ENCODE measurements around the gene TOPORS. TPM values are rescaled to one million over a fixed set of nuclear protein-coding genes. Genes with fewer than 3 reads are reported as not detected.
"Not testable (repeated sequence)": the region's sequence is repeated elsewhere in the genome, so short reads cannot be mapped to it uniquely, and the experiment has no call there.

Gene TOPORS
- total RNA-seq (2014; rRNA removed; shearing (Covaris generic)): 14.2 and 14.7 TPM in 2 replicates

GRCh38 chr9:32552172-32552872 is at the start of gene TOPORS, which contains the start of gene SMIM27:
Gene TOPORS (minus strand): TSS chr9:32552586. CDS start chr9:32552436, 150 bp downstream.
Gene SMIM27 (plus strand): TSS chr9:32552327. CDS start chr9:32552435, 108 bp downstream.
- Histone ChIP-seq H3K4me3 (peak within 1 kb of the TSS; percentile 73), H3K9me3 (replicated peaks) (no peaks in the 10 kb centered on the region), H3K4me1 (replicated peaks) (no peaks in the 10 kb centered on the region; the same call in 1 of the 2 replicates), H3K27me3 (replicated peaks) (no peaks in the 10 kb centered on the region), H3K36me3 (peaks cover 7% of the 10 kb centered on the region; the same call in 1 of the 2 replicates), H3K27ac (peak within 1 kb of the TSS; percentile 93)
- peak; percentile 76 to 87 for DNase-seq (ENCODE audit: low read depth in 1 of 2, low spot score in 2 of 2)

GRCh38 chr9:32599021-32599420 is 46.6 kb upstream of the TOPORS start:
- not testable (repeated sequence) for H3K4me1 ChIP-seq (replicated peaks); H3K36me3 ChIP-seq; H3K27ac ChIP-seq; H3K27me3 ChIP-seq (replicated peaks); H3K9me3 ChIP-seq (replicated peaks); DNase-seq (ENCODE audit: low read depth in 1 of 2, low spot score in 2 of 2); H3K4me3 ChIP-seq

- H3K36me3 ChIP-seq: no peaks in the 10 kb centered on the region
- DNase-seq (ENCODE audit: low read depth in 1 of 2, low spot score in 2 of 2): no peak
- no peaks in the 10 kb centered on the region for H3K4me1 ChIP-seq (replicated peaks)
- no peak overlapping the region for H3K4me3 ChIP-seq
- no peaks in the 10 kb centered on the region for H3K9me3 ChIP-seq (replicated peaks)
- no peaks in the 10 kb centered on the region for H3K27me3 ChIP-seq (replicated peaks)
- no peak overlapping the region for H3K27ac ChIP-seq
These were observed 44.5 kb upstream of the TOPORS start for GRCh38 chr9:32596936-32597335.

- no peaks in the 10 kb centered on the region for H3K9me3 ChIP-seq (replicated peaks)
- no peaks in the 10 kb centered on the region for H3K4me1 ChIP-seq (replicated peaks)
- no peak overlapping the region for H3K4me3 ChIP-seq
- H3K27me3 ChIP-seq (replicated peaks): no peaks in the 10 kb centered on the region
- H3K27ac ChIP-seq: no peak overlapping the region
- H3K36me3 ChIP-seq: no peaks in the 10 kb centered on the region
- no peak for DNase-seq (ENCODE audit: low read depth in 1 of 2, low spot score in 2 of 2)
These were observed 43.9 kb upstream of the TOPORS start for GRCh38 chr9:32596096-32596865.

- no peaks in the 10 kb centered on the region for H3K9me3 ChIP-seq (replicated peaks)
- no peak overlapping the region for H3K27ac ChIP-seq
- no peak overlapping the region for H3K4me3 ChIP-seq
- H3K4me1 ChIP-seq (replicated peaks): no peaks in the 10 kb centered on the region
- no peaks in the 10 kb centered on the region for H3K36me3 ChIP-seq
- no peak for DNase-seq (ENCODE audit: low read depth in 1 of 2, low spot score in 2 of 2)
- H3K27me3 ChIP-seq (replicated peaks): no peaks in the 10 kb centered on the region
These were observed 38.5 kb upstream of the TOPORS start for GRCh38 chr9:32590898-32591297.

GRCh38 chr9:32590476-32590875 is 38.1 kb upstream of the TOPORS start:
- no peaks in the 10 kb centered on the region for H3K4me1 ChIP-seq (replicated peaks)
- no peaks in the 10 kb centered on the region for H3K36me3 ChIP-seq
- no peak for DNase-seq (ENCODE audit: low read depth in 1 of 2, low spot score in 2 of 2)
- no peak overlapping the region for H3K4me3 ChIP-seq
- no peak overlapping the region for H3K27ac ChIP-seq
- H3K27me3 ChIP-seq (replicated peaks): no peaks in the 10 kb centered on the region
- H3K9me3 ChIP-seq (replicated peaks): no peaks in the 10 kb centered on the region

- no peak for DNase-seq (ENCODE audit: low read depth in 1 of 2, low spot score in 2 of 2)
- no peaks in the 10 kb centered on the region for H3K4me1 ChIP-seq (replicated peaks)
- no peaks in the 10 kb centered on the region for H3K27me3 ChIP-seq (replicated peaks)
- H3K9me3 ChIP-seq (replicated peaks): no peaks in the 10 kb centered on the region
- no peak overlapping the region for H3K4me3 ChIP-seq
- H3K36me3 ChIP-seq: no peaks in the 10 kb centered on the region
- no peak overlapping the region for H3K27ac ChIP-seq
These were observed 36.8 kb upstream of the TOPORS start for GRCh38 chr9:32589083-32589723.

GRCh38 chr9:32587901-32588300 is 35.5 kb upstream of the TOPORS start:
- Histone ChIP-seq H3K36me3 (no peaks in the 10 kb centered on the region), H3K9me3 (replicated peaks) (no peaks in the 10 kb centered on the region), H3K27ac (no peak overlapping the region), H3K4me1 (replicated peaks) (no peaks in the 10 kb centered on the region), H3K4me3 (no peak overlapping the region), H3K27me3 (replicated peaks) (no peaks in the 10 kb centered on the region)
- DNase-seq (ENCODE audit: low read depth in 1 of 2, low spot score in 2 of 2): no peak

- no peak for DNase-seq (ENCODE audit: low read depth in 1 of 2, low spot score in 2 of 2)
- H3K9me3 ChIP-seq (replicated peaks): no peaks in the 10 kb centered on the region
- no peaks in the 10 kb centered on the region for H3K36me3 ChIP-seq
- H3K4me1 ChIP-seq (replicated peaks): no peaks in the 10 kb centered on the region
- no peak overlapping the region for H3K27ac ChIP-seq
- H3K4me3 ChIP-seq: no peak overlapping the region
- H3K27me3 ChIP-seq (replicated peaks): no peaks in the 10 kb centered on the region
These were observed 32.4 kb upstream of the TOPORS start for GRCh38 chr9:32584784-32585183.

GRCh38 chr9:32581512-32582143 is 29.2 kb upstream of the TOPORS start:
- no peak overlapping the region for H3K4me3 ChIP-seq
- H3K36me3 ChIP-seq: no peaks in the 10 kb centered on the region
- H3K9me3 ChIP-seq (replicated peaks): no peaks in the 10 kb centered on the region
- no peak for DNase-seq (ENCODE audit: low read depth in 1 of 2, low spot score in 2 of 2)
- no peak overlapping the region for H3K27ac ChIP-seq
- H3K4me1 ChIP-seq (replicated peaks): no peaks in the 10 kb centered on the region
- no peaks in the 10 kb centered on the region for H3K27me3 ChIP-seq (replicated peaks)

- DNase-seq (ENCODE audit: low read depth in 1 of 2, low spot score in 2 of 2): no peak
- Histone ChIP-seq H3K27ac (no peak overlapping the region), H3K9me3 (replicated peaks) (no peaks in the 10 kb centered on the region), H3K36me3 (no peaks in the 10 kb centered on the region), H3K4me1 (replicated peaks) (no peaks in the 10 kb centered on the region), H3K27me3 (replicated peaks) (no peaks in the 10 kb centered on the region), H3K4me3 (no peak overlapping the region)
These were observed 28.4 kb upstream of the TOPORS start for GRCh38 chr9:32580631-32581300.

GRCh38 chr9:32579706-32580331 is 27.4 kb upstream of the TOPORS start:
- H3K4me3 ChIP-seq: no peak overlapping the region
- H3K27ac ChIP-seq: no peak overlapping the region
- DNase-seq (ENCODE audit: low read depth in 1 of 2, low spot score in 2 of 2): peak in 1 of 2 experiments; percentile 46
- H3K36me3 ChIP-seq: no peaks in the 10 kb centered on the region
- no peaks in the 10 kb centered on the region for H3K9me3 ChIP-seq (replicated peaks)
- H3K27me3 ChIP-seq (replicated peaks): no peaks in the 10 kb centered on the region
- H3K4me1 ChIP-seq (replicated peaks): no peaks in the 10 kb centered on the region

GRCh38 chr9:32578976-32579375 is 26.6 kb upstream of the TOPORS start:
- Histone ChIP-seq H3K4me3 (no peak overlapping the region), H3K4me1 (replicated peaks) (no peaks in the 10 kb centered on the region), H3K9me3 (replicated peaks) (no peaks in the 10 kb centered on the region), H3K27ac (no peak overlapping the region), H3K27me3 (replicated peaks) (no peaks in the 10 kb centered on the region), H3K36me3 (no peaks in the 10 kb centered on the region)
- no peak for DNase-seq (ENCODE audit: low read depth in 1 of 2, low spot score in 2 of 2)

All from SJSA1 (cell line).